ENCODE data around the gene UXS1. TPM values are rescaled to one million over a fixed set of nuclear protein-coding genes. Genes with fewer than 3 reads are reported as not detected.
A peak's percentile ranks its signal among the peaks of the same experiment; 100 is the strongest.

Gene UXS1
- polyA plus RNA-seq, 3 donors from 2014 or later: 41.9 to 62.3 (median 47.5) TPM

DNA sequence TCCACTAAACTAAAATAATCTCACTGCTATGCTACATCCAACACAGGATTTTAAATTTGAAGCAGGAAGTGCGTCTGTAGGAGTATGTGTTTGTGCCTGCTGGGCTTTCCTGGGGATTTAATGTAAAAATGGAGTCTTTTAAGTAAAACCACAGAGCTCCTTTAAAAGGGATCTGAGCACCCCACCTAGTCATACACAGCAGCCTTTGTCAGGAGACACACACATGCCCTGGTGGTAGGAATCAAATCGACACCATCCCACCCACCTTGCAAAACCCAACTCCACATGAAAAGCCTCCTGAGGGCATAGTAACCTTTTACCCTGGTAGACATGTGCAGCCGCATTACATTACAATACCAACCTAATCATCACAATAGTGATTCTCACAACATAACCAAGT lies 29.1 kb downstream of the UXS1 start:
- no peak overlapping the region for H3K27ac Mint-ChIP-seq
- no peak for DNase-seq
- H3K4me1 Mint-ChIP-seq: peaks cover 33 to 45% of the 10 kb centered on the region in 2 donors
- H3K36me3 Mint-ChIP-seq: peaks cover 8 to 12% (median 9%) of the 10 kb centered on the region in 3 donors
- peaks cover 0 to 2% (median 2%) of the 10 kb centered on the region in 3 donors for H3K27me3 Mint-ChIP-seq (ENCODE audit: low read depth in 3 of 3)
- no peaks in the 10 kb centered on the region for H3K9me3 Mint-ChIP-seq
- H3K4me3 Mint-ChIP-seq: no peak overlapping the region

DNA sequence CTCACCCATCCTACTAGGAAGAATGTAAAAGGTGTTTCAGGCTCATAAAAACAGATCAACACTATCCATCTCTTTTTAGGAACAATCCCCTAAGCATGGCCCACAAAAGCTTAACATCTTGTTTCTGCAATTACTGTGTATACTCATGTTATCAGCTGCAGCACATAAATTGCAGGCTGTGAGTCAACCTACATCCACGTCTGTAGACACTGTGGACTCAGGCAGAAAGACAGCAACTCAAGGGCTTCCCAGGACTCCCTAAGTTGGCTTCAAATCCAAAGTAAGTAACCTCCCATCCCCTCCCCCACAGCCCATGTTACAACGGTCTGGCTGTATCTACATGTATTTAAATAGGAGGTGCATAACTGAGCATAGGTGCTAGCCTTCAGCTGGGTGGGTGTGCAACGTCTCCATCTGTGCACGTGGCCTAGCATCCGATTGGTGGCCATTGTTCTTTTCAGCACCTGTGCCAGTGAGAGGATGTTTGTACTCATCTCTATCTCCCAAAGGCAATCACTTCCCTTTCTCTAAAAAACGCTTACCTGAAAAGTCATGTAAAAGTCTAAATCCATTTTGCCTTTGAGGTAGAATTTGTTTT lies 30.1 kb downstream of the UXS1 start:
- Mint-ChIP-seq H3K4me3 (no peak overlapping the region), H3K4me1 (peaks cover 42 to 53% of the 10 kb centered on the region in 2 donors), H3K27me3 (ENCODE audit: low read depth in 3 of 3) (peaks cover 0 to 2% (median 2%) of the 10 kb centered on the region in 3 donors), H3K36me3 (peaks cover 8 to 12% (median 9%) of the 10 kb centered on the region in 3 donors), H3K27ac (peak overlapping the region in 3 of 6 donors; percentile 9 to 64 (median 41)), H3K9me3 (no peaks in the 10 kb centered on the region)
- no peak for DNase-seq

DNA sequence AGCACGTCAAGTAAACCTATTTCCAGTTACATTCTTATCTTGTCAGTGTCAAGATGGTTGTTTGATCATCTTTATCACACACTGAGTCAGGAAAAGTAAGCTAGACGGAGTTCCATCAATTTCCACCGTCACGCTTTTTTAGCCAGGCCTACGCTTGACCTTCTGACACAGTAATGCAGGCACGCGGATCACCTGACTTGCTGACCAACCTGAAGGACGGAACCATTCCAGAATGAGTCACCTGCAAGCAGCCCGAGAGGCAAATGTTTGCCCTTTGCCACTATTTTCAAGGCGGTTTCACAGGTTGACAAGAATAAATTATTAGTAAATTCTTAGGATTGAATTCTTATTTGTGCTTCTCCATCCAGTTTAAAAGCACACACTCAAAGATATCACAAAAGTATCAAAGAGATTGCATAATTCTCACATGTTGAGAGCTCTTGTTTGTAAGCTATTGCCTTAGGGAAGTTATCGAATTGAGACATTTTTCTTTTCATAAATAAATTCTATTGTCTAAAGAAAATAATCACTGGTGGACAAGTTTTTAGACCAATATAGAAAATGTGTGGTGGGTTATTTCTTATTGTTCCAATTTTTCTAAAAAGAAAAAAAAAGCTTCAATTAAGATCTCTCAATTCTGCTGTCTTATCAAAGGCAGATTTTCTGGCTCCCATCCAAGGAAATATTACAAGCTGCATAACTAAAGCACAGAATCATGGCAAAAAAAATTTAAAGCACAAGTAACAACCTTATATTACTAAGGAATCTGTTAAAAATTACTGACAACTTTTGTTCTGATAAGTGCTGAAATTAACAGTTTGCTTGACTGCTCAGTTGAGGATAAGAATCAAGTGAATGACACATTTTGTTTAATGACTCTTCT lies 31.9 kb downstream of the UXS1 start:
- Mint-ChIP-seq H3K9me3 (no peaks in the 10 kb centered on the region), H3K36me3 (peaks cover 12 to 14% (median 12%) of the 10 kb centered on the region in 3 donors), H3K4me3 (peak overlapping the region in 1 of 5 donors; percentile 42), H3K4me1 (peaks cover 51 to 62% of the 10 kb centered on the region in 2 donors), H3K27ac (peak overlapping the region in 5 of 6 donors; percentile 91 to 100 (median 97)), H3K27me3 (ENCODE audit: low read depth in 3 of 3) (peaks cover 0 to 2% (median 2%) of the 10 kb centered on the region in 3 donors)
- DNase-seq: no peak

DNA sequence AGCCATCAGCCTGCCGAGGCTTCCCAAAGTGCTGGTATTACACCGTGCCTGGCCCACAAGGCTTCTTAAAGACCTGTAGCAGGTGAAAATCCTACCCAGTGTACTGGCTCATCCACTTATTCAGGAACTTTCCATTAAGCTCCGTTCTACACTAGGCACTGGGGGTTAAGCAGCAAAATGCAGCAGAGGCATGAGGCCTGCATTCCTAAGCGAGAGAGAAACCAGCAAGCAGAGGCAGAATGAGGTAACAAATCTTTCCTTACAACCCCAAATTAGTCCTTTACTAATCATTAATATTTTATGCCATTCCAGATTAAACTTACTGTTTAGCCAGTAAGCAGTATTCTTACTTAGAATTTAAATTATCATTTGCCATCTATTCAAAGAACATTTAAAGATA lies 32.8 kb downstream of the UXS1 start:
- H3K4me1 Mint-ChIP-seq: peaks cover 51 to 57% of the 10 kb centered on the region in 2 donors
- peak overlapping the region; percentile 17 to 96 (median 91) for H3K4me3 Mint-ChIP-seq
- no peaks in the 10 kb centered on the region for H3K9me3 Mint-ChIP-seq
- H3K27me3 Mint-ChIP-seq (ENCODE audit: low read depth in 3 of 3): no peaks in the 10 kb centered on the region
- H3K36me3 Mint-ChIP-seq: peaks cover 12 to 14% (median 12%) of the 10 kb centered on the region in 3 donors
- no peak for DNase-seq
- H3K27ac Mint-ChIP-seq: peak overlapping the region; percentile 91 to 100 (median 97)

DNA sequence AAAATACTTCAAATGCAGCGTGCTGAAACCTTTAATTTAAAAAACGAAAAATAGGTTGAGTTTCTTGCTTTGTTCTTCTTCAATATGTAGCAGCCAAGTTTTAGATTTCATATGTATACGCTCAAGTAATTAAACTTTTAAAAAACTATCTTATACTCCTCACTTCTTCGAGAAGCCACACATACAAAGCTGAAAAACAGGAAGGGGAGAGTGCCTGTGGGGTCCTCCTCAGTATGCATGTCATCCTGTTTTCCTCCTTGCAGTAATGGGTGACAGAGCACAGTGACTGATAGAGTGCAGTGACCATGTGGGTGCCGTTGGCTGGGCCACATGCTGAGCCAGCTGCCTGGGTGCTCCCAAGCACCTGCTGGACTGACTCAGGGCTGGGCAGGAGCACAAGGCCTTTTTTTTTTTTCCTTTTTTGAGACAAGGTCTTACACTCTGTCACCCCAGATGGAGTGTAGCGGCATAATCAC lies 33.3 kb downstream of the UXS1 start:
- peak; percentile 41 to 51 (median 48) for DNase-seq
- Mint-ChIP-seq H3K9me3 (no peaks in the 10 kb centered on the region), H3K27ac (peak overlapping the region; percentile 91 to 100 (median 97)), H3K4me3 (peak overlapping the region; percentile 87 to 96 (median 91)), H3K27me3 (ENCODE audit: low read depth in 3 of 3) (no peaks in the 10 kb centered on the region), H3K4me1 (peaks cover 51 to 57% of the 10 kb centered on the region in 2 donors), H3K36me3 (peaks cover 12 to 14% (median 12%) of the 10 kb centered on the region in 3 donors)

DNA sequence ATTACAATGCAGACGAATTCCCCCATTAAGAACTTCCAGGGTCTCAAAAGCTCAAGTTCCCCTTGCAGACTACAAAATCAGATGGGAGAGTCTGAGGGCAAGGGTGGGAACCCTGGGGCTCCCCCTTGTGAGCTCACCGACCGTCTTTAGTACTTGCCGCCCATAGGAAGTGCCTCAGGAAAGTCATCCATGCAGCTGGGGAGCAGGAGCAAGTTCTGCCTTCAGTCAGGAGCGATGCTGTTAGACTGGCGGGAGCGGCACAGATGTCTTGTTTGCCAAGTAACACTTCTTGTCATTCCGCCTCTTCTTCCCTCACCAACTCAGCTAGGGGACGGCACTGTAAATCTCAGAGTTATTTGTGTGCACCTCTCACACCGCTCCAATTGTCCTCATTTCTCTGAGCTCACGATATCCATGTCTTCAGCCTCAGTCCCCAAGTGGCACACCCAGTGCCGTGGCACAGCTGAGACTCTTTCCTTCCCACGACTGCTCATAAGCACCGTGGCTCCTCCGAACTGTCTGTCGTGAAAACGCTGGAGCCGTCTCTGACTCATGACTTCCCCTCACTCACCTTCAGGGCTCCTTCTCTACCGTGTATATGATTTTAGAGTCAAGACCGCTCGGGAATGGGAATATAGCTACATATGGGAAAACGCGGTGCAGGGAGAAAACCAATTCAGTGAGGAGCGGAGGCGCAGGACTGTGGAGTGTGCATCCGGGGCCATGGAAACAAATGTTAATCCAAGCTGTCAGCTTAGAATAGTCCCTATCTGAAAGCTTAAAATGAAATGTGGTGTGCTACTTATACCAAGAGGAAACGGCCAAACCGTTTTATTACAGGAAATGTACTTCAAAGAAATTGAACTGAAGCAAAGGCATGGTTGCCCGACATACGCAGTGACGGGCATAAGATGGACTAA lies 34.0 kb downstream of the UXS1 start:
- H3K4me1 Mint-ChIP-seq: peaks cover 51 to 57% of the 10 kb centered on the region in 2 donors

DNA sequence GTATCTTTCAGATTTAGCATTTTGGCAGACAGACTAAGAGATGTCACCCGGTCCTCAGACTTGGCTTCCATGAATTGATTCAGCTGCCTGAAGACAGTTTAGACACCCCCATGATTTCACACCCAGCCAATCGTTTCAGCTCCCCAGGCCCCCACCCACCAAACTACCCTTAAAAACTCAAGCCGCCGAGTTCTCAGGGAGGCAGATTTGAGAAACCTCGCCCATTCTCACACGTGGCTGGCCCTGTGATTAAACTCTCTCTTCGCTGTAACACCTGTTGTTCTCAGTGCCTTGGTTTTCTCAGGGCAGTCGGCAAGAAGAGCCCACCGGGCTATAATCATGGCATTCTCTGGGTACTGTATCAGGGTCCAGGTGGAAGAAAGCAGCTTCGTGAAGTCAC lies 35.2 kb downstream of the UXS1 start:
- no peaks in the 10 kb centered on the region for H3K27me3 Mint-ChIP-seq (ENCODE audit: low read depth in 3 of 3)
- H3K4me1 Mint-ChIP-seq: peaks cover 45 to 48% of the 10 kb centered on the region in 2 donors

More for the DNA sequence above, 34.0 kb downstream of the UXS1 start:
- peak overlapping the region; percentile 91 to 100 (median 97) for H3K27ac Mint-ChIP-seq
- peak; percentile 57 to 62 (median 60) for DNase-seq
- H3K9me3 Mint-ChIP-seq: peaks cover 0 to under 1% (median 0%) of the 10 kb centered on the region in 6 donors
- H3K36me3 Mint-ChIP-seq: peaks cover 12 to 20% (median 19%) of the 10 kb centered on the region in 3 donors
- no peaks in the 10 kb centered on the region for H3K27me3 Mint-ChIP-seq (ENCODE audit: low read depth in 3 of 3)
- H3K4me3 Mint-ChIP-seq: peak overlapping the region; percentile 87 to 96 (median 91)

DNA sequence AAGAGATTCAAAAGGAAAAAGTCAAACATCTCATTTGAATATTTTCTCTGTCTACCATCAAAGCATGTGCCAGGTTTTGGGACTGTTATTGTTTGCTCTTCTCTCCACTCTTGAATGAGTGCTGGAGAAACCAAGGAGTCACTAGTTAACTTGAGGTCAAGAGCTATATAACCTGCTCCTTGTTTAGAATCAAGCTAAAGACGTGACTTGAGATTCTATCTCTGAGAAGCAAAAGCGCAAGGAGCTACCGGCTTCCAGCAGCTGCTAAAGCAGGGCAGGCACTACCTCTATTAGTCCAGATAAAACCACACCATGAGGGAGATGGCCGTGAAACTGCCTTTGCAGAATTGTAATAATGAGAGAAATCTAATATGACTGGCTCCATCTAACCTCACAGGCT lies 36.0 kb downstream of the UXS1 start:
- peak overlapping the region; percentile 17 to 94 (median 87) for H3K4me3 Mint-ChIP-seq

More for the DNA sequence above, 35.2 kb downstream of the UXS1 start:
- Mint-ChIP-seq H3K36me3 (peaks cover 16 to 25% (median 24%) of the 10 kb centered on the region in 3 donors), H3K27ac (peak overlapping the region; percentile 86 to 100 (median 96)), H3K4me3 (peak overlapping the region; percentile 87 to 96 (median 91)), H3K9me3 (peaks cover 0 to 8% (median 6%) of the 10 kb centered on the region in 6 donors)
- peak; percentile 45 to 56 (median 48) for DNase-seq

DNA sequence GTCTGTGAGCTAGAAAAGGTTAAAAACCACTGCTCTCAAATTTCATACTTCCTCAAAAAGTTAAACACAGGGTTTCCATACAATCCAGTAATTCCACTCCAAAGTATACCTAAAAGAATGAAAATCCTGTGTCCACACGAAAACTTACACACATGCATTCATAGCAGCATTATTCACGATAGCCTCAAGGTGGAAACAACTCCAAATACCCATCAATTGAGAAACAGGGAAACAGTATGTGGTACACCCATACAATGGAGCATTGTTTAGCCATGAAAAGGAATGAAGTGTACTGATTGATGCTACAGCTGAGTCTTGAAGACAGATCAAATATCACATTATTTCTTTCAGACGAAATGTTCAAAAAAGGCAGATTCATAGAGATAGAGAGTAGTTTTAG lies 36.7 kb downstream of the UXS1 start:
- no peak for DNase-seq
- Mint-ChIP-seq H3K4me1 (peaks cover 44 to 61% of the 10 kb centered on the region in 2 donors), H3K9me3 (peaks cover 4 to 21% (median 18%) of the 10 kb centered on the region in 6 donors), H3K4me3 (peak overlapping the region in 1 of 5 donors; percentile 50), H3K36me3 (peaks cover 26 to 38% (median 38%) of the 10 kb centered on the region in 3 donors), H3K27ac (peak overlapping the region in 5 of 6 donors; percentile 4 to 91 (median 31)), H3K27me3 (ENCODE audit: low read depth in 3 of 3) (peaks cover 0 to 2% (median 0%) of the 10 kb centered on the region in 3 donors)

More for the DNA sequence above, 36.0 kb downstream of the UXS1 start:
- no peak for DNase-seq
- H3K9me3 Mint-ChIP-seq: peaks cover 0 to 16% (median 13%) of the 10 kb centered on the region in 6 donors
- peak overlapping the region; percentile 86 to 100 (median 96) for H3K27ac Mint-ChIP-seq
- peaks cover 45 to 54% of the 10 kb centered on the region in 2 donors for H3K4me1 Mint-ChIP-seq
- H3K36me3 Mint-ChIP-seq: peaks cover 21 to 32% (median 31%) of the 10 kb centered on the region in 3 donors
- H3K27me3 Mint-ChIP-seq (ENCODE audit: low read depth in 3 of 3): peaks cover 0 to 1% (median 0%) of the 10 kb centered on the region in 3 donors

DNA sequence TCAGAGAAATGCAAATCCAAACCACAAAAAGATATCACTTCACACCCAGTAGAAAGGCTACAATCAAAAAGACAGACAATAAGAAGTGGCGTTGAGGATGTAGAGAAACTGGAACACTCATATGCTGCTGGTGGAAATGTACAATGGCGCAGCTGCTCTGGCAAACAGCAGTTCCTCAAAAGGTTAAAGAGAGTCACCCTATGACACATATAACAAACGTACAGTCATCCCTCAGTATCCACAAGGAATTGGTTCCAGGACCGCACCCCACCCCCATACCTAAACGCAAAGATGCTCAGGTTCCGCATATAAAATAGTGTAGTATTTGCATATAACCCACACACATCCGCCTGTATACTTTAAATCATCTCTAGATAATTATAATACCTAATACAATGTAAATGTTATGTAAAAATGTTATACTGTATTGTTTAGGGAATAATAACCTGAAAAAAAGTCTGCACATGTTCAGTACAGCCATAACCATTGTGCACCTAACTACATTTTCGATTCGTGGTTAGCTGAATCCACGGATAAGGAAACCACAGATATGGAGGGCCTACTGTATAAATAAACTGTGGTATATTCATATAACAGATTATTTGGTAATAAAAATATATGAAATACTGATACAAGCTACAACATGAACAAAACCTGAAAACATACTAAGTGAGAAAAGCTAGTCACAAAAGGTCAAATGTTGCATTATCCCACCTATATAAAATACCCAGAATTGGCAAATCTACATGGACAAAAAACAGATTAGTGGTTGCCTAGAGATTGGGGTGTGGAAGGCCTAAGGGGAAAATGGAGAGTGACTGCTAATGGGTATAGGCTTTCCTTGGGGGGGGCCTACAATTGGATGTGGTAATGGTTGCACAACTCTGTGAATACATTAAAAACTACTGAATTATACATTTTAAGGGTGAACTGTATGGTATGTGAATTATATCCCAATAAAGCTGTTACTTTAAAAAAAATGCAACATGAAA lies 37.5 kb downstream of the UXS1 start:
- Mint-ChIP-seq H3K4me3 (no peak overlapping the region), H3K9me3 (peaks cover 4 to 21% (median 18%) of the 10 kb centered on the region in 6 donors), H3K27me3 (ENCODE audit: low read depth in 3 of 3) (peaks cover 0 to 2% (median 0%) of the 10 kb centered on the region in 3 donors)

DNA sequence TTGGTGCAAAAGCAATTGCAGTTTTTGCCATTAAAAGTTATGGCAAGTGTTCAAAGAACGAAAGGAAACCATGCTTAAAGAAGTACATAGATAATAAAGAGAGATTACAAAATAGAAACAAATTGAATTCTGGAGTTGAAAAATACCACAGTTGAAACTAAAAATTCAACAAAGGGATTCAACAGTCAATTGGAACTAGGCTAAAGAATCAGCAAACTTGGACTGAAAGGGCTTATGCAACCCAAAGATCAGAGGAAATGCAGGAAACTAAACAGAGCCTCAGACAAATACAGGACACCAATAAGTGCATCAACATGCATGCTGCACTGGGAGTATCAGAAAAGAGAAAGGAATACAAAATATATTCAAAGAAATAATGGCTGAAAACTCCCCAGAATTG lies 40.3 kb downstream of the UXS1 start:
- Mint-ChIP-seq H3K27ac (peak overlapping the region in 1 of 6 donors; percentile 48), H3K4me1 (peaks cover 14 to 35% of the 10 kb centered on the region in 2 donors), H3K9me3 (peaks cover 4 to 21% (median 18%) of the 10 kb centered on the region in 6 donors), H3K27me3 (ENCODE audit: low read depth in 3 of 3) (peaks cover 0 to 2% (median 0%) of the 10 kb centered on the region in 3 donors), H3K36me3 (peaks cover 36 to 59% (median 57%) of the 10 kb centered on the region in 3 donors), H3K4me3 (no peak overlapping the region)
- no peak for DNase-seq

More for the DNA sequence above, 37.5 kb downstream of the UXS1 start:
- DNase-seq: no peak
- Mint-ChIP-seq H3K36me3 (peaks cover 26 to 42% (median 41%) of the 10 kb centered on the region in 3 donors), H3K27ac (peak overlapping the region in 2 of 6 donors; percentile 32 to 51), H3K4me1 (peaks cover 42 to 59% of the 10 kb centered on the region in 2 donors)
